Gastrocnemius medialis (tissue), 4 donors: ENCODE measurements around the gene CSKMT.

Source experiments
- CTCF ChIP-seq, 5 experiments: fragments of 450-650 bp in 3 of 5; fragments of 200-600 bp in 2 of 5; sonication (generic) in 2 of 5; IDR thresholded peaks in 4 of 5; conservative IDR thresholded peaks in 1 of 5; 1 replicate in 4 of 5; 2 replicates in 1 of 5; pipeline ENCODE4 v1.5.1; 2016 to 2019; ENCODE audit warnings: antibody characterized with exemption in 5 of 5, mild to moderate bottlenecking in 3 of 5, moderate library complexity in 3 of 5
- POLR2A ChIP-seq, 2 donors: fragments of 450-650 bp; IDR thresholded peaks; one replicate each; pipeline ENCODE4 v1.6.1; 2017; ENCODE audit warnings: antibody characterized with exemption in 2 of 2, mild to moderate bottlenecking in 2 of 2, moderate library complexity in 2 of 2

- TF ChIP-seq CTCF (IDR thresholded peaks at IDR 0.05 in 4 of 5, conservative IDR thresholded peaks at IDR 0.05 in 1 of 5) (no peak), POLR2A (IDR thresholded peaks at IDR 0.05) (no peak)
Measured at GRCh38 chr11:62669420-62670161, 4.5 kb downstream of the CSKMT start.
